Liver (tissue), 9 donors: Measurements from ENCODE around the gene VLDLR. TPM values are rescaled to one million over a fixed set of nuclear protein-coding genes. Genes with fewer than 3 reads are reported as not detected.

Source experiments
- DNase-seq: peaks from one replicate; pipeline ENCODE4 v3.0.0-alpha.2; 2017; ENCODE audit warnings: low spot score
- H3K27ac ChIP-seq, 2 donors: one replicate each; pipeline ENCODE4 v1.7.0; 2013; ENCODE audit warnings: inconsistent platforms in 2 of 2, low read length in 2 of 2, control low read depth in 1 of 2, low read depth in 1 of 2, mild to moderate bottlenecking in 1 of 2
- H3K27me3 ChIP-seq, 4 donors: one replicate each; pipeline versions ENCODE4 v1.6.1 to v1.7.0; 2013; ENCODE audit warnings: low read length in 3 of 4, inconsistent platforms in 1 of 4, mild to moderate bottlenecking in 1 of 4, moderate library complexity in 1 of 4; ENCODE audit not compliant: control insufficient read depth in 4 of 4, insufficient read depth in 4 of 4
- H3K36me3 ChIP-seq, 4 donors: one replicate each; pipeline versions ENCODE4 v1.6.1 to v1.7.0; 2013; ENCODE audit warnings: low read length in 3 of 4, mild to moderate bottlenecking in 3 of 4, low read depth in 1 of 4, moderate library complexity in 1 of 4; ENCODE audit not compliant: control insufficient read depth in 4 of 4, insufficient read depth in 3 of 4
- H3K4me1 ChIP-seq, 4 donors: one replicate each; pipeline versions ENCODE4 v1.6.1 to v1.7.0; 2013; ENCODE audit warnings: low read length in 3 of 4, mild to moderate bottlenecking in 3 of 4, moderate library complexity in 1 of 4; ENCODE audit not compliant: control insufficient read depth in 4 of 4, insufficient read depth in 4 of 4
- H3K4me3 ChIP-seq, 3 donors: one replicate each; pipeline versions ENCODE4 v1.6.1 to v1.7.0; 2013; ENCODE audit warnings: low read length in 3 of 3, control low read depth in 1 of 3, low read depth in 1 of 3, mild to moderate bottlenecking in 1 of 3
- H3K9ac ChIP-seq, 2 donors: one replicate each; pipeline ENCODE4 v1.7.0; 2013; ENCODE audit warnings: low read length in 2 of 2, mild to moderate bottlenecking in 2 of 2, moderate library complexity in 2 of 2, control low read depth in 1 of 2, low read depth in 1 of 2
- H3K9me3 ChIP-seq, 4 donors: one replicate each; pipeline versions ENCODE4 v1.6.1 to v1.7.0; 2013; ENCODE audit warnings: low read length in 3 of 4; ENCODE audit not compliant: control insufficient read depth in 4 of 4
- EGR1 ChIP-seq, 2 donors: IDR thresholded peaks; 2 replicates each; pipeline ENCODE4 v1.6.1; 2016 to 2018; ENCODE audit warnings: antibody characterized with exemption in 2 of 2, low read depth in 2 of 2
- FOXA1 ChIP-seq: IDR thresholded peaks from 2 replicates; pipeline ENCODE4 v1.6.1; 2016; ENCODE audit warnings: antibody characterized with exemption
- FOXA2 ChIP-seq: IDR thresholded peaks from 2 replicates; pipeline ENCODE4 v1.6.1; 2016; ENCODE audit warnings: antibody characterized with exemption
- GABPA ChIP-seq, 2 donors: IDR thresholded peaks in 1 of 2; conservative IDR thresholded peaks in 1 of 2; 2 replicates each; pipeline ENCODE4 v1.6.1; 2016; ENCODE audit warnings: antibody characterized with exemption in 2 of 2, mild to moderate bottlenecking in 1 of 2, moderate library complexity in 1 of 2
- HNF4A ChIP-seq, 2 donors: conservative IDR thresholded peaks; 2 replicates each; pipeline ENCODE4 v1.6.1; 2016; ENCODE audit warnings: antibody characterized with exemption in 2 of 2, mild to moderate bottlenecking in 2 of 2
- HNF4G ChIP-seq: IDR thresholded peaks from 2 replicates; pipeline ENCODE4 v1.6.1; 2016; ENCODE audit warnings: antibody characterized with exemption
- JUND ChIP-seq, 2 donors: IDR thresholded peaks; 2 replicates each; pipeline ENCODE4 v1.6.1; 2016; ENCODE audit warnings: antibody characterized with exemption in 2 of 2
- NR2F2 ChIP-seq: IDR thresholded peaks from 2 replicates; pipeline ENCODE4 v1.6.1; 2016; ENCODE audit warnings: antibody characterized with exemption
- RAD21 ChIP-seq, 2 donors: IDR thresholded peaks; 2 replicates each; pipeline ENCODE4 v1.6.1; 2016; ENCODE audit warnings: antibody characterized with exemption in 2 of 2, mild to moderate bottlenecking in 2 of 2
- RXRA ChIP-seq, 2 donors: IDR thresholded peaks; 2 replicates each; pipeline ENCODE4 v1.6.1; 2017 to 2018; ENCODE audit warnings: antibody characterized with exemption in 2 of 2, mild to moderate bottlenecking in 1 of 2
- SP1 ChIP-seq: IDR thresholded peaks from 2 replicates; pipeline ENCODE4 v1.6.1; 2018; ENCODE audit warnings: antibody characterized with exemption, mild to moderate bottlenecking
- TAF1 ChIP-seq: conservative IDR thresholded peaks from 2 replicates; pipeline ENCODE4 v1.6.1; 2016; ENCODE audit warnings: antibody characterized with exemption, mild to moderate bottlenecking
- YY1 ChIP-seq: IDR thresholded peaks from 2 replicates; pipeline ENCODE4 v1.6.1; 2016; ENCODE audit warnings: antibody characterized with exemption, mild to moderate bottlenecking
- WGBS: extraction: QIAGEN DNeasy Blood & Tissue Kit; methylation state at CpG from one replicate; pipeline ENCODE4 v1.1.7; 2013; 5-methylcytosine and 5-hydroxymethylcytosine counted together
- polyA plus RNA-seq, 2 donors: library from polyadenylated mRNA; stranded (reverse) in 1 of 2; unstranded in 1 of 2; fragments of 200-250 nt in 1 of 2; fragments of >200 nt in 1 of 2; fragmentation: Nextera tagmentation in 1 of 2; extraction: Ambion mirVana in 1 of 2; gene quantifications; one replicate each; pipeline versions ENCODE4 v1.2.1 to v1.2.3, GENCODE V29; 2013 to 2015
- total RNA-seq, 2 donors: library from RNA; depleted of rRNA; stranded (reverse); fragments of >200 nt; gene quantifications; one replicate each; pipeline ENCODE4 v1.2.3, GENCODE V29; 2014
- TF ChIP-seq, protein P1 (sequence below): IDR thresholded peaks from 2 replicates; pipeline ENCODE4 v1.6.1; 2016; ENCODE audit warnings: antibody characterized with exemption
- TF ChIP-seq, protein P2 (sequence below): fragments of 150-350 bp; IDR thresholded peaks from 2 replicates; pipeline ENCODE4 v1.5.1; 2017; ENCODE audit warnings: improper control_type of control experiment, low read depth, low read length; ENCODE audit not compliant: missing input control
- TF ChIP-seq, protein P3 (sequence below): IDR thresholded peaks from 2 replicates; pipeline ENCODE4 v1.6.1; 2016; ENCODE audit warnings: antibody characterized with exemption, mild to moderate bottlenecking
- TF ChIP-seq, protein P4 (sequence below): IDR thresholded peaks from 2 replicates; pipeline ENCODE4 v1.6.1; 2016; ENCODE audit warnings: antibody characterized with exemption
- TF ChIP-seq, protein P5 (sequence below): IDR thresholded peaks from 2 replicates; pipeline ENCODE4 v1.6.1; 2016; ENCODE audit warnings: antibody characterized with exemption
- donor health status: healthy.
- donor health status: healthy.
- donor health status: healthy.
- donor health status: healthy.
- donor health status: healthy.

VLDLR gene
- 1 to 10 TPM in 1 of 2 donors, under 1 TPM in 1; 0.70 to 2.8 TPM for total RNA-seq
- polyA plus RNA-seq, result 1 to 10 TPM in 1 of 2 donors, under 1 TPM in 1; 0.44 to 2.2 TPM

DNA sequence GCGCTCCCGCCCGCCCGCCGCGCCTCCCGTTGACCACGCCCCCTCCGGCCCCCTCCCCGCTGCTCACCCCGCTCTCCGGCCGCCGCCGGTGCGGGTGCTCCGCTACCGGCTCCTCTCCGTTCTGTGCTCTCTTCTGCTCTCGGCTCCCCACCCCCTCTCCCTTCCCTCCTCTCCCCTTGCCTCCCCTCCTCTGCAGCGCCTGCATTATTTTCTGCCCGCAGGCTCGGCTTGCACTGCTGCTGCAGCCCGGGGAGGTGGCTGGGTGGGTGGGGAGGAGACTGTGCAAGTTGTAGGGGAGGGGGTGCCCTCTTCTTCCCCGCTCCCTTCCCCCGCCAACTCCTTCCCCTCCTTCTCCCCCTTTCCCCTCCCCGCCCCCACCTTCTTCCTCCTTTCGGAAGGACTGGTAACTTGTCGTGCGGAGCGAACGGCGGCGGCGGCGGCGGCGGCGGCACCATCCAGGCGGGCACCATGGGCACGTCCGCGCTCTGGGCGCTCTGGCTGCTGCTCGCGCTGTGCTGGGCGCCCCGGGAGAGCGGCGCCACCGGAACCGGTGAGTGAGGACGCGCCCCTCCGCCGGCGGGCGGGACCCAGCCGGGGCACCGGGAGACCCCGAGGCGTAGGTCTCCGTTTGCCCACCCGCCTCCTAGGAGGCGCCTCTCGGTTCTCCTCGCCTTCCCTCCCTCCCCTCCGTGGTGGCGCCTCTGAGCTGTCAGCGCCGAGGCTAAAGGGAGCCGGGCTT lies at the start of gene VLDLR:
Gene VLDLR, plus strand, starts transcription at position 66 of the 739 bp plus-strand sequence. Its CDS starts 403 bp downstream, at position 469.
- Histone ChIP-seq H3K27ac (no peak within 1 kb of the TSS), H3K4me3 (peak within 1 kb of the TSS in 2 of 3 donors; percentile 7 to 41), H3K9ac (no peak within 1 kb of the TSS), H3K4me1 (peaks cover 9 to 29% (median 16%) of the 10 kb centered on the region in 4 donors), H3K36me3 (no peaks in the 10 kb centered on the region), H3K9me3 (no peaks in the 10 kb centered on the region), H3K27me3 (peaks cover 0 to 6% (median 2%) of the 10 kb centered on the region in 4 donors)
- TF ChIP-seq RAD21 (IDR thresholded peaks at IDR 0.05) (no peak), FOXA2 (no peak), FOXA1 (no peak), NR2F2 (no peak), YY1 (no peak), SP1 (no peak)
- TF ChIP-seq, protein P1, sequence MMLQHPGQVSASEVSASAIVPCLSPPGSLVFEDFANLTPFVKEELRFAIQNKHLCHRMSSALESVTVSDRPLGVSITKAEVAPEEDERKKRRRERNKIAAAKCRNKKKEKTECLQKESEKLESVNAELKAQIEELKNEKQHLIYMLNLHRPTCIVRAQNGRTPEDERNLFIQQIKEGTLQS, result no peak
- under 1% methylated on average over 72 of the region's 72 CpGs for WGBS
- peak; percentile 34 for DNase-seq

DNA sequence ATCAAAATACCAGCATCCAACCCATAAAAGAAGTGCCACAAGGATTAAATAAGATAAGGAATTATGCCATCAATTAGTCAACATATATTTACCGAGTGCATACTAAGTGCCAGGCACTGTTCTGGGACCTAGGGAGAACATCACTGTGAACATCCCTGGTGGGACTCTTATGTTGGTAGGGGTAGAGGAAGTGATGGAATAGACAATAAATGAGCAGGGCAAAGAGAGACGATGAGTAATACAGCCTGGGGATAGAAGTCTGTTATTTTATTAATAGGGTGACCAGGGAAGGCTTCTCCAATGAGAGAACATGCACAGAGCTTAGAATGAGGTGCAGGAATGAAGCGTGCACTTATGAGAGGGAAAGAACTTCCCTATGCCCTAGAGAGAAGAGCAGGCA lies 47.4 kb upstream of the VLDLR start:
- TF ChIP-seq EGR1 (IDR thresholded peaks at IDR 0.05; ENCODE audit: low read depth in 2 of 2) (no peak), FOXA1 (no peak), GABPA (IDR thresholded peaks at IDR 0.05 in 1 of 2, conservative IDR thresholded peaks at IDR 0.05 in 1 of 2) (no peak), NR2F2 (no peak), HNF4G (no peak), RXRA (IDR thresholded peaks at IDR 0.05) (no peak), RAD21 (IDR thresholded peaks at IDR 0.05) (no peak), JUND (IDR thresholded peaks at IDR 0.05) (no peak), HNF4A (conservative IDR thresholded peaks at IDR 0.05) (no peak), TAF1 (no peak), SP1 (no peak), FOXA2 (no peak), YY1 (no peak)
- TF ChIP-seq, protein P2, sequence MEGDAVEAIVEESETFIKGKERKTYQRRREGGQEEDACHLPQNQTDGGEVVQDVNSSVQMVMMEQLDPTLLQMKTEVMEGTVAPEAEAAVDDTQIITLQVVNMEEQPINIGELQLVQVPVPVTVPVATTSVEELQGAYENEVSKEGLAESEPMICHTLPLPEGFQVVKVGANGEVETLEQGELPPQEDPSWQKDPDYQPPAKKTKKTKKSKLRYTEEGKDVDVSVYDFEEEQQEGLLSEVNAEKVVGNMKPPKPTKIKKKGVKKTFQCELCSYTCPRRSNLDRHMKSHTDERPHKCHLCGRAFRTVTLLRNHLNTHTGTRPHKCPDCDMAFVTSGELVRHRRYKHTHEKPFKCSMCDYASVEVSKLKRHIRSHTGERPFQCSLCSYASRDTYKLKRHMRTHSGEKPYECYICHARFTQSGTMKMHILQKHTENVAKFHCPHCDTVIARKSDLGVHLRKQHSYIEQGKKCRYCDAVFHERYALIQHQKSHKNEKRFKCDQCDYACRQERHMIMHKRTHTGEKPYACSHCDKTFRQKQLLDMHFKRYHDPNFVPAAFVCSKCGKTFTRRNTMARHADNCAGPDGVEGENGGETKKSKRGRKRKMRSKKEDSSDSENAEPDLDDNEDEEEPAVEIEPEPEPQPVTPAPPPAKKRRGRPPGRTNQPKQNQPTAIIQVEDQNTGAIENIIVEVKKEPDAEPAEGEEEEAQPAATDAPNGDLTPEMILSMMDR, result no peak
- TF ChIP-seq, protein P3, sequence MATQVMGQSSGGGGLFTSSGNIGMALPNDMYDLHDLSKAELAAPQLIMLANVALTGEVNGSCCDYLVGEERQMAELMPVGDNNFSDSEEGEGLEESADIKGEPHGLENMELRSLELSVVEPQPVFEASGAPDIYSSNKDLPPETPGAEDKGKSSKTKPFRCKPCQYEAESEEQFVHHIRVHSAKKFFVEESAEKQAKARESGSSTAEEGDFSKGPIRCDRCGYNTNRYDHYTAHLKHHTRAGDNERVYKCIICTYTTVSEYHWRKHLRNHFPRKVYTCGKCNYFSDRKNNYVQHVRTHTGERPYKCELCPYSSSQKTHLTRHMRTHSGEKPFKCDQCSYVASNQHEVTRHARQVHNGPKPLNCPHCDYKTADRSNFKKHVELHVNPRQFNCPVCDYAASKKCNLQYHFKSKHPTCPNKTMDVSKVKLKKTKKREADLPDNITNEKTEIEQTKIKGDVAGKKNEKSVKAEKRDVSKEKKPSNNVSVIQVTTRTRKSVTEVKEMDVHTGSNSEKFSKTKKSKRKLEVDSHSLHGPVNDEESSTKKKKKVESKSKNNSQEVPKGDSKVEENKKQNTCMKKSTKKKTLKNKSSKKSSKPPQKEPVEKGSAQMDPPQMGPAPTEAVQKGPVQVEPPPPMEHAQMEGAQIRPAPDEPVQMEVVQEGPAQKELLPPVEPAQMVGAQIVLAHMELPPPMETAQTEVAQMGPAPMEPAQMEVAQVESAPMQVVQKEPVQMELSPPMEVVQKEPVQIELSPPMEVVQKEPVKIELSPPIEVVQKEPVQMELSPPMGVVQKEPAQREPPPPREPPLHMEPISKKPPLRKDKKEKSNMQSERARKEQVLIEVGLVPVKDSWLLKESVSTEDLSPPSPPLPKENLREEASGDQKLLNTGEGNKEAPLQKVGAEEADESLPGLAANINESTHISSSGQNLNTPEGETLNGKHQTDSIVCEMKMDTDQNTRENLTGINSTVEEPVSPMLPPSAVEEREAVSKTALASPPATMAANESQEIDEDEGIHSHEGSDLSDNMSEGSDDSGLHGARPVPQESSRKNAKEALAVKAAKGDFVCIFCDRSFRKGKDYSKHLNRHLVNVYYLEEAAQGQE, result no peak
- TF ChIP-seq, protein P1, result no peak
- TF ChIP-seq, protein P4, sequence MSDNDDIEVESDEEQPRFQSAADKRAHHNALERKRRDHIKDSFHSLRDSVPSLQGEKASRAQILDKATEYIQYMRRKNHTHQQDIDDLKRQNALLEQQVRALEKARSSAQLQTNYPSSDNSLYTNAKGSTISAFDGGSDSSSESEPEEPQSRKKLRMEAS, result no peak
- TF ChIP-seq, protein P5, sequence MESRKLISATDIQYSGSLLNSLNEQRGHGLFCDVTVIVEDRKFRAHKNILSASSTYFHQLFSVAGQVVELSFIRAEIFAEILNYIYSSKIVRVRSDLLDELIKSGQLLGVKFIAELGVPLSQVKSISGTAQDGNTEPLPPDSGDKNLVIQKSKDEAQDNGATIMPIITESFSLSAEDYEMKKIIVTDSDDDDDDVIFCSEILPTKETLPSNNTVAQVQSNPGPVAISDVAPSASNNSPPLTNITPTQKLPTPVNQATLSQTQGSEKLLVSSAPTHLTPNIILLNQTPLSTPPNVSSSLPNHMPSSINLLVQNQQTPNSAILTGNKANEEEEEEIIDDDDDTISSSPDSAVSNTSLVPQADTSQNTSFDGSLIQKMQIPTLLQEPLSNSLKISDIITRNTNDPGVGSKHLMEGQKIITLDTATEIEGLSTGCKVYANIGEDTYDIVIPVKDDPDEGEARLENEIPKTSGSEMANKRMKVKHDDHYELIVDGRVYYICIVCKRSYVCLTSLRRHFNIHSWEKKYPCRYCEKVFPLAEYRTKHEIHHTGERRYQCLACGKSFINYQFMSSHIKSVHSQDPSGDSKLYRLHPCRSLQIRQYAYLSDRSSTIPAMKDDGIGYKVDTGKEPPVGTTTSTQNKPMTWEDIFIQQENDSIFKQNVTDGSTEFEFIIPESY, result no peak
- H3K27me3 ChIP-seq, result no peaks in the 10 kb centered on the region
- no peak overlapping the region for H3K9ac ChIP-seq
- no peaks in the 10 kb centered on the region for H3K9me3 ChIP-seq
- WGBS, result 89% methylated on average over 3 of the region's 3 CpGs
- no peak overlapping the region for H3K4me3 ChIP-seq
- H3K4me1 ChIP-seq, result peaks cover 4 to 12% (median 7%) of the 10 kb centered on the region in 4 donors
- no peaks in the 10 kb centered on the region for H3K36me3 ChIP-seq
- no peak overlapping the region for H3K27ac ChIP-seq
- DNase-seq, result no peak
